PC-9 (cell line): ENCODE data around the gene RAB39A. TPM values are rescaled to one million over a fixed set of nuclear protein-coding genes. Genes with fewer than 3 reads are reported as not detected.
"Not testable (repeated sequence)": the region's sequence is repeated elsewhere in the genome, so short reads cannot be mapped to it uniquely, and the experiment has no call there.

Experiments used
- Bru-seq: library from RNA; stranded (reverse); fragments of 400-500 nt; gene quantifications from one replicate; lab custom pipeline; 2021; lab: Mats Ljungman, UMichigan
- BruChase-seq, 2 experiments: library from RNA; stranded (reverse); fragments of 400-500 nt; gene quantifications; one replicate each; lab custom pipeline; 2021; lab: Mats Ljungman, UMichigan
- BruUV-seq: library from RNA; stranded (reverse); fragments of 400-500 nt; replicated peaks from 2 replicates; lab custom pipeline; 2021; lab: Mats Ljungman, UMichigan
- CTCF ChIA-PET: fragments of 300-600 bp; sonication (Branson Sonifier 250); formaldehyde crosslinking; loops from one replicate; lab custom pipeline; 2022; ENCODE audit warnings: antibody characterized with exemption; lab: Charles Lee
- POLR2A ChIA-PET: fragments of 300-600 bp; sonication (Branson Sonifier 250); formaldehyde crosslinking; loops from one replicate; lab custom pipeline; 2022; ENCODE audit warnings: antibody characterized with exemption; ENCODE audit not compliant: unreplicated experiment; lab: Charles Lee
- DNase-seq, 2 experiments: peaks; one replicate each; pipeline versions ENCODE4 v3.0.0 to v3.0.0-alpha.2; 2015 to 2022; ENCODE audit warnings: mixed read lengths in 1 of 2
- H2AFZ ChIP-seq: fragments of 200-600 bp; sonication (generic); 2 replicates; pipeline ENCODE4 v1.8.1; 2017; ENCODE audit warnings: antibody characterized with exemption
- H3F3A ChIP-seq: fragments of 200-600 bp; sonication (generic); 2 replicates; pipeline ENCODE4 v1.8.1; 2017; ENCODE audit warnings: antibody characterized with exemption, mild to moderate bottlenecking, low read depth; ENCODE audit not compliant: insufficient read depth
- H3K27ac ChIP-seq: fragments of 200-600 bp; sonication (generic); 2 replicates; pipeline ENCODE4 v1.6.1; 2016; ENCODE audit warnings: mixed run types
- H3K27me3 ChIP-seq: fragments of 200-600 bp; sonication (generic); 2 replicates; pipeline ENCODE4 v1.6.1; 2016; ENCODE audit warnings: low read depth, mixed run types; ENCODE audit not compliant: insufficient read depth
- H3K36me3 ChIP-seq: fragments of 200-600 bp; sonication (generic); 2 replicates; pipeline ENCODE4 v1.6.1; 2016; ENCODE audit warnings: low read depth, mixed run types
- H3K4me1 ChIP-seq: fragments of 200-600 bp; sonication (generic); replicated peaks from 2 replicates; pipeline ENCODE4 v1.6.1; 2016; ENCODE audit warnings: mixed run types; ENCODE audit not compliant: insufficient read depth
- H3K4me2 ChIP-seq: fragments of 200-600 bp; sonication (generic); 2 replicates; pipeline ENCODE4 v1.6.1; 2017; ENCODE audit warnings: mixed run types
- H3K4me3 ChIP-seq: fragments of 200-600 bp; sonication (generic); 2 replicates; pipeline ENCODE4 v1.6.1; 2016; ENCODE audit warnings: mixed run types
- H3K79me2 ChIP-seq: fragments of 200-600 bp; sonication (generic); 2 replicates; pipeline ENCODE4 v1.6.1; 2017; ENCODE audit warnings: low read depth, mixed run types
- H3K9me2 ChIP-seq: fragments of 200-600 bp; sonication (generic); 2 replicates; pipeline ENCODE4 v1.8.1; 2017; ENCODE audit warnings: mild to moderate bottlenecking; ENCODE audit not compliant: insufficient read depth
- H3K9me3 ChIP-seq: fragments of 200-600 bp; sonication (generic); 2 replicates; pipeline ENCODE4 v1.8.1; 2016; ENCODE audit warnings: low read depth; ENCODE audit not compliant: insufficient read depth
- H4K20me1 ChIP-seq: fragments of 200-600 bp; sonication (generic); 2 replicates; pipeline ENCODE4 v1.8.1; 2017; ENCODE audit not compliant: insufficient read depth
- EZH2 ChIP-seq: fragments of 200-600 bp; sonication (generic); IDR thresholded peaks from 2 replicates; pipeline ENCODE4 v1.8.0; 2017; ENCODE audit warnings: antibody characterized with exemption, low read depth
- intact Hi-C: fragments of 100-400 bp; cut with micrococcal nuclease; formaldehyde crosslinking; loops from one replicate; pipeline ENCODE4 v1.10.0; 2022; ENCODE audit not compliant: unreplicated experiment
- long read RNA-seq: library from polyadenylated mRNA; stranded (forward); transcript quantifications from one replicate; pipeline ENCODE4 v2.0.0, GENCODE V29; 2022
- total RNA-seq: library from RNA; stranded (reverse); gene quantifications from 2 replicates; pipeline ENCODE4 v1.2.3, GENCODE V29; 2021
- TF ChIP-seq, protein P1 (sequence below): fragments of 200-600 bp; sonication (generic); conservative IDR thresholded peaks from 2 replicates; pipeline ENCODE4 v1.6.1; 2017; ENCODE audit warnings: mixed run types, antibody characterized with exemption, mild to moderate bottlenecking, moderate library complexity

RAB39A gene, protein sequence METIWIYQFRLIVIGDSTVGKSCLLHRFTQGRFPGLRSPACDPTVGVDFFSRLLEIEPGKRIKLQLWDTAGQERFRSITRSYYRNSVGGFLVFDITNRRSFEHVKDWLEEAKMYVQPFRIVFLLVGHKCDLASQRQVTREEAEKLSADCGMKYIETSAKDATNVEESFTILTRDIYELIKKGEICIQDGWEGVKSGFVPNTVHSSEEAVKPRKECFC
- total RNA-seq (not detected in 2 replicates), Bru-seq, nascent RNA (percentile 6 among the genes with signal in this experiment), BruChase-seq, experiment 1, labeled RNA remaining after a 2-hour chase (not detected), BruChase-seq, experiment 2, labeled RNA remaining after a 6-hour chase (not detected)
- long read RNA-seq, result 0 reads

DNA sequence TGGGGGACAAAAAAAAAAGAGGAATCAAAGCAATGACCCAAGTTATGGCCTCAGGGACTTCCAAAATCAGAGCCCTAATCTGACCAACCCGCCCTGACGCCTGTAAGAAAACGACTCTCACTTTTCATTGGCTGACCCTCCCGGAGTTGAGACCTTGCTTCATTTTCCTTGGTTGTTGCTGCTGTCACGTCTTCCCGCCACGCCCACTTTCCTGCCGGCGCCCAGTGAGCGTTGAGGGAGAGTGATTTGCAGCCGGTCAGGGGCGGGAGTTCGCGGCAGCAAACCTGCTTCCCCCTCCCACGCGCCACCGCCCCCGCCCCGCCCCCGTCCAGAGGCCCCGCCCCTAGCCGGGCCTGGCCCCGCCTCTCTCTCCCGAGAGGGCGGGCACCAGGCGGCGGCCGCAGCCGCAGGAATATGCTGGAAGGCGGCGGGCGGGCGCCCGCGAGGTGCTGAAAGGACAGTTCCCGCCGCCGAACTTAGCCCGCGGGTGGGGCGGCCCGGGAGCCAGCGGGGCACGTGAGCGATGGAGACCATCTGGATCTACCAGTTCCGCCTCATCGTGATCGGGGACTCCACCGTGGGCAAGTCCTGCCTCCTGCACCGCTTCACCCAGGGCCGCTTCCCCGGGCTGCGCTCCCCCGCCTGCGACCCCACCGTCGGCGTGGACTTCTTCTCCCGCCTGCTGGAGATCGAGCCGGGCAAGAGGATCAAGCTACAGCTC lies at the start of gene RAB39A:
TSS of gene RAB39A (plus strand) at position 403 of the 721 bp plus-strand sequence. CDS start at position 524, 121 bp downstream.
- Histone ChIP-seq H4K20me1 (no peaks in the 10 kb centered on the region), H3K79me2 (no peaks in the 10 kb centered on the region), H3K9me2 (no peaks in the 10 kb centered on the region), H3K4me3 (no peak within 1 kb of the TSS), H3K4me2 (peak within 1 kb of the TSS; percentile 52), H3K27me3 (peaks cover 20% of the 10 kb centered on the region), H3K4me1 (peaks cover 15% of the 10 kb centered on the region), H2AFZ (no peak within 1 kb of the TSS), H3K9me3 (no peaks in the 10 kb centered on the region), H3K36me3 (no peaks in the 10 kb centered on the region), H3F3A (peaks cover 18% of the 10 kb centered on the region; the same call in 1 of the 2 replicates), H3K27ac (no peak within 1 kb of the TSS)
- no TSS peak for BruUV-seq
- ChIA-PET CTCF (no interaction called here), POLR2A (no interaction called here)
- DNase-seq, result peak; percentile 62 to 64
- no peak for TF ChIP-seq EZH2
- TF ChIP-seq, protein P1, sequence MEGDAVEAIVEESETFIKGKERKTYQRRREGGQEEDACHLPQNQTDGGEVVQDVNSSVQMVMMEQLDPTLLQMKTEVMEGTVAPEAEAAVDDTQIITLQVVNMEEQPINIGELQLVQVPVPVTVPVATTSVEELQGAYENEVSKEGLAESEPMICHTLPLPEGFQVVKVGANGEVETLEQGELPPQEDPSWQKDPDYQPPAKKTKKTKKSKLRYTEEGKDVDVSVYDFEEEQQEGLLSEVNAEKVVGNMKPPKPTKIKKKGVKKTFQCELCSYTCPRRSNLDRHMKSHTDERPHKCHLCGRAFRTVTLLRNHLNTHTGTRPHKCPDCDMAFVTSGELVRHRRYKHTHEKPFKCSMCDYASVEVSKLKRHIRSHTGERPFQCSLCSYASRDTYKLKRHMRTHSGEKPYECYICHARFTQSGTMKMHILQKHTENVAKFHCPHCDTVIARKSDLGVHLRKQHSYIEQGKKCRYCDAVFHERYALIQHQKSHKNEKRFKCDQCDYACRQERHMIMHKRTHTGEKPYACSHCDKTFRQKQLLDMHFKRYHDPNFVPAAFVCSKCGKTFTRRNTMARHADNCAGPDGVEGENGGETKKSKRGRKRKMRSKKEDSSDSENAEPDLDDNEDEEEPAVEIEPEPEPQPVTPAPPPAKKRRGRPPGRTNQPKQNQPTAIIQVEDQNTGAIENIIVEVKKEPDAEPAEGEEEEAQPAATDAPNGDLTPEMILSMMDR, result no peak
- intact Hi-C loops, result no loop called here

DNA sequence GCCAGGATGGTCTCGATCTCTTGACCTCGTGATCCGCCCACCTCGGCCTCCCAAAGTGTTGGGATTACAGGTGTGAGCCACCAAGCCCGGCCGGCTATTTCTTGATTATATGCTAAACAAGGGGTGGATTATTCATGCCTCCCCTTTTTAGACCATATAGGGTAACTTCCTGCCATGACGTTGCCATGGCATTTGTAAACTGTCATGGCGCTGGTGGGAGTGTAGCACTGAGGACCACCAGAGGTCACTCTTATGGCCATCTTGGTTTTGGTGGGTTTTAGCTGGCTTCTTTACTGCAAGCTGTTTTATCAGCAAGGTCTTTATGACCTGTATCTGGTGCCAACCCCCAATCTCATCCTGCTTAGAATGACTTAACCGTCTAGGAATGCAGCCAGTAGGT lies 46.8 kb upstream of the RAB39A start:
- BruUV-seq, H3K4me3 ChIP-seq, H2AFZ ChIP-seq, H4K20me1 ChIP-seq, H3K27me3 ChIP-seq, POLR2A ChIA-PET, H3K9me2 ChIP-seq, H3K79me2 ChIP-seq, CTCF ChIA-PET, H3F3A ChIP-seq, intact Hi-C loops, H3K36me3 ChIP-seq, DNase-seq, H3K9me3 ChIP-seq: not testable (repeated sequence)
- peaks cover 13% of the 10 kb centered on the region for H3K4me1 ChIP-seq
- peak overlapping the region; percentile 4; the same call in 1 of the 2 replicates for H3K27ac ChIP-seq
- 0 out of 2 replicates have a peak overlapping the region, but pooled peaks have one; percentile 5 for H3K4me2 ChIP-seq

DNA sequence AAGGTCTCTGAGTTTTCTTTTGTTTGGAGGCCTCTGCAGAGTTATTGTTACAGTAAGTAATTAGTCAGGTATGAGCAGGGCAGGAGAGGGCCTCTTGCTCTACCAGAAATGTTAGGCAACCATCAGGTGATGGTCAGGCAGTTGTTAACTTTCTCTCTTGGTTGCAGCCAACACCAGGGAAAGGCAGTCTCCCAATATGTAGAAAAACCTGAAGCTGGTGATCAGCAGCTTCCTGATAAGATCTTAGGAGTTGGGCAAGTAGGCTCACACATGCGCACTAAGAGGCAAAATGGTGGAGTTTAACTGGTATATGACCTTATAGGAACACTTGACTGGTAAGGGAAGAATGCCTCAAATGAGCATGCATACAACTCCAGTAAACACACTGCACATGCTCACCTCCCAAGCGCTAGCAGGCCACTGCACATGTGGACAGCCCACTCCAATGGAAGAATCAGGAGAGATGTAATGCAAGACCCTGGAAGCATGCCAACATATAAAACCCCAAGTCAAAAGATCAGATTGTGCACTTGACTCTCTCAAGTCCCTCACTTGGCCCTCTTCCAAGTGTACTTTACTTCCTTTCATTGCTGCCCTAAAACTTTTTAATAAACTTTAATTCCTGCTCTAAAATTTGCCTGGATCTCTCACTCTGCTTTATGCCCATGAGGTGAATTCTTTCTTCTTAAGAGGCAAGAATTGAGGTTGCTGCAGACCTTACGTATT lies 46.0 kb upstream of the RAB39A start:
- Histone ChIP-seq H3K9me2 (0 out of 2 replicates have a peak, but pooled peaks cover 3% of the 10 kb centered on the region), H3K27ac (peak overlapping the region; percentile 4; the same call in 1 of the 2 replicates), H2AFZ (no peak overlapping the region), H3K36me3 (no peaks in the 10 kb centered on the region), H3K79me2 (no peaks in the 10 kb centered on the region), H3K9me3 (no peaks in the 10 kb centered on the region), H4K20me1 (no peaks in the 10 kb centered on the region), H3F3A (peaks cover 8% of the 10 kb centered on the region; the same call in 1 of the 2 replicates), H3K4me2 (0 out of 2 replicates have a peak overlapping the region, but pooled peaks have one; percentile 5), H3K4me3 (no peak overlapping the region), H3K27me3 (no peaks in the 10 kb centered on the region), H3K4me1 (peaks cover 13% of the 10 kb centered on the region)
- DNase-seq, result peak; percentile 25 to 81
- ChIA-PET CTCF (no interaction called here), POLR2A (interaction anchor here (0.7 kb wide), 1 partner anchor 145 kb away, joined by 4 read pairs; no protein-coding TSS in a partner anchor)
- BruUV-seq, result no TSS peak
- no peak for TF ChIP-seq EZH2
- TF ChIP-seq, protein P1, result no peak
- intact Hi-C loops, result no loop called here
